ENCODE data around the gene CFAP221.

CFAP221 gene

DNA sequence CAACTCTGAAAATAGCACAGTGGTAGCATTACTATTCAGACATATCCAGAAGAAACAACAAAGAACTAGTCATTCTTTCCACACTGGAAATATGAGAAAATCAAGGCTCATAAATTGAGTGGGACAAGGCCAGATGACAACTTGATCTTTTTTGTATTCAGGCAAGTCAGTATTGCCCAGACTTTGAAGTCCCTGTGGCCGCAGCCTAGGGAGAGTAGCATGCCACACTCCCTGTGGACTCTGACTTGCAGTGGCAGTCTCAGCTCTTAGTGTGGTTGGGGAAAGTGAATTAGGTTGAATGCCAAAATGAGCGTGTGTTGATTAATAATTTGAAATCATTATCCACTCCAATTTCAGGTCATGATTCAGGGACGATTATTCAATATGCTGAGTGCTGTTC, 81.0 kb downstream of the CFAP221 start:
- TF ChIP-seq, protein P1, sequence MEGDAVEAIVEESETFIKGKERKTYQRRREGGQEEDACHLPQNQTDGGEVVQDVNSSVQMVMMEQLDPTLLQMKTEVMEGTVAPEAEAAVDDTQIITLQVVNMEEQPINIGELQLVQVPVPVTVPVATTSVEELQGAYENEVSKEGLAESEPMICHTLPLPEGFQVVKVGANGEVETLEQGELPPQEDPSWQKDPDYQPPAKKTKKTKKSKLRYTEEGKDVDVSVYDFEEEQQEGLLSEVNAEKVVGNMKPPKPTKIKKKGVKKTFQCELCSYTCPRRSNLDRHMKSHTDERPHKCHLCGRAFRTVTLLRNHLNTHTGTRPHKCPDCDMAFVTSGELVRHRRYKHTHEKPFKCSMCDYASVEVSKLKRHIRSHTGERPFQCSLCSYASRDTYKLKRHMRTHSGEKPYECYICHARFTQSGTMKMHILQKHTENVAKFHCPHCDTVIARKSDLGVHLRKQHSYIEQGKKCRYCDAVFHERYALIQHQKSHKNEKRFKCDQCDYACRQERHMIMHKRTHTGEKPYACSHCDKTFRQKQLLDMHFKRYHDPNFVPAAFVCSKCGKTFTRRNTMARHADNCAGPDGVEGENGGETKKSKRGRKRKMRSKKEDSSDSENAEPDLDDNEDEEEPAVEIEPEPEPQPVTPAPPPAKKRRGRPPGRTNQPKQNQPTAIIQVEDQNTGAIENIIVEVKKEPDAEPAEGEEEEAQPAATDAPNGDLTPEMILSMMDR (IDR thresholded peaks at IDR 0.05) = no peak
- DNase-seq = no peak
- H3K9me3 Mint-ChIP-seq = peaks cover 37% of the 10 kb centered on the region
- peaks cover 17% of the 10 kb centered on the region for H3K4me1 Mint-ChIP-seq
- H3K27ac Mint-ChIP-seq = no peak overlapping the region
- no peak overlapping the region for H3K4me3 Mint-ChIP-seq
- no peaks in the 10 kb centered on the region for H3K36me3 Mint-ChIP-seq (ENCODE audit: low read depth)
- peaks cover 16% of the 10 kb centered on the region for H3K27me3 Mint-ChIP-seq (ENCODE audit: low read depth, poor library complexity)

DNA sequence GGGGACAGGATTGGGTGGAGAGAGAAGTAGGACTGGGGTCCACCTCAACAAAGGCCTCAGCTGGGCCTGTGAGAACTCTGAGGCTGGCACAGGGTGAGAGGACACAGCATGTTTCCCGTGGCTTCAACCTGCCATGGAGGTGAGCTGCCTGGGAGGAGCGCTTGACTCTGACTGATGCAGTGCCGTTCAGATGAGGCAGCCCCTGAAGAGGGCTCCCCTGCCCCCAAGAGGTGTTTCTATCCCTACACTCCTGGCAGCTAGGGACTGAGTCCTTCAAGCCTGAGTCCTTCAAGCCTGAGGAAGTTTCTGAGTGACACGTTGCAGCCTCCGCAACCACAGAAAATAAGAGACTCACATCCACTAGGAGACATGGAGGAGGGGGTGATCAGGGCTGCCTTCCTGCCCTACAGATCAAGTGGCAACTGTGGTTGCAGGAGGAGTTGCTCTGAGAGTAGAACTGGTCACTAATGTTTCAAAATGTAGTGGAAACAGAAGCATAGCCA, 85.1 kb downstream of the CFAP221 start:
- Mint-ChIP-seq H3K4me1 (peaks cover 22% of the 10 kb centered on the region), H3K36me3 (ENCODE audit: low read depth) (no peaks in the 10 kb centered on the region), H3K4me3 (no peak overlapping the region), H3K9me3 (peaks cover 31% of the 10 kb centered on the region), H3K27me3 (ENCODE audit: low read depth, poor library complexity) (peaks cover 16% of the 10 kb centered on the region), H3K27ac (peak overlapping the region; percentile 86)
- TF ChIP-seq, protein P1 (IDR thresholded peaks at IDR 0.05) = no peak
- peak; percentile 17 for DNase-seq

DNA sequence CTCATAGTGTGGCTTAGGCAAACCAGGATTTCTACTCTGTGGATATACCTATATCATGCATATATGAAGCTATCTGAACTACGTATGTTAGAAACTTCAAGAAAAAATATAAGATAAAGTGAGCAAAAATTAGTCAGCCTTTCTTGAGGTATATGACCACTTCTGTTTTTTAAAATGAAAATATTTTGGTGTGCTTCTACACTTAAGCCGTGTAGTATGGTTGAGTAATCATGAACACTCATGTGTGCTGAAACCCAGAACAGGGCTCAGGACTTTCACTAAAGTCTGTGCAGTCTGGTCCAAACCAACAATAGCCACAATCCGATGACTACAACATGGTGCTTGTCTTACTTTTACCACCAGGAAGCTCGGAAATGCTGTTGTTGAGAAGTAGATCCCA, 85.9 kb downstream of the CFAP221 start:
- Mint-ChIP-seq H3K36me3 (ENCODE audit: low read depth) (no peaks in the 10 kb centered on the region), H3K9me3 (peaks cover 31% of the 10 kb centered on the region), H3K4me1 (peaks cover 22% of the 10 kb centered on the region), H3K27ac (no peak overlapping the region), H3K27me3 (ENCODE audit: low read depth, poor library complexity) (peaks cover 13% of the 10 kb centered on the region), H3K4me3 (no peak overlapping the region)
- no peak for DNase-seq
- TF ChIP-seq, protein P1 (IDR thresholded peaks at IDR 0.05) = no peak

DNA sequence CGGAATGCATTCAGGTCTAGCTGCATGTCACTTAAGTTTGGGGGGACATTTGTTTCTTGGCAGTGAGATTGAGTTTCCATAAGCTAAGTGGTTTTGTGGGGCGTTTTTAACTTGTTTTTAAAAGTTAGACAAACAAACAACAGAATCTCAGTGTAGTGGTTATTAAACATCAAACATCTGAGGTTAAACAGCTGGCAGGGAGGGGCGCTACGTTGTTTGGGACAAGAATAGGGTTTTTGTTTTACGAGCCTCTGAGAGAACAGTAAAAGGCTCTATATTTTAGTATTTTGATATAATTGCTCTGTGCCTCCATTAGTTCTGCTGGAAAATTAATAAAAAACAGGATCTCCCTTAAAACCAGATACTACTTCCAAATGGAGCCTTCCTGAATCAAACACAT, 93.1 kb downstream of the CFAP221 start:
- Mint-ChIP-seq H3K4me1 (peaks cover 17% of the 10 kb centered on the region), H3K27ac (no peak overlapping the region), H3K36me3 (ENCODE audit: low read depth) (no peaks in the 10 kb centered on the region), H3K27me3 (ENCODE audit: low read depth, poor library complexity) (peaks cover 12% of the 10 kb centered on the region), H3K4me3 (no peak overlapping the region), H3K9me3 (peaks cover 15% of the 10 kb centered on the region)
- DNase-seq = no peak
- TF ChIP-seq, protein P1 (IDR thresholded peaks at IDR 0.05) = no peak

DNA sequence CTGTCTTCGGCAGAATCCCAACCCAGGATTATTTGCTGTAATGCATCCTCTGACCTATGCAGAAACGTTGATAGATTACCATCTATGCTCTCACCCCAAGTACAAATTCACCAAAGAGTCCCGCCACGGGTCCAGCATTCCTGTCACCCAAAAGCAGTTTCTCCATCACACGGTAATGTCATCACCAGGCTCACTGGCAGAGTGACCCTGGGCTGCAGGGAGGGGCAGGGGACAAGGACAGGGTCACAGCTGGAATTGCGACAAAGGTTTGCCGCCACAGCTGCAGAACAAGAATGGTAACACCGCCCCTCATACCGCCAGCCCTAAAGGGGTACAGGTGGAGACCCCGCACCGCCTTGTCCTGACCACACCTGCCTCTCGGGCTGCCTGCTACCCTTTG, 94.0 kb downstream of the CFAP221 start:
- Mint-ChIP-seq H3K9me3 (peaks cover 7% of the 10 kb centered on the region), H3K27ac (no peak overlapping the region), H3K36me3 (ENCODE audit: low read depth) (no peaks in the 10 kb centered on the region), H3K4me1 (peaks cover 17% of the 10 kb centered on the region), H3K4me3 (no peak overlapping the region), H3K27me3 (ENCODE audit: low read depth, poor library complexity) (peaks cover 15% of the 10 kb centered on the region)
- no peak for DNase-seq
- TF ChIP-seq, protein P1 (IDR thresholded peaks at IDR 0.05) = no peak
